Cardiac fibroblast (primary cell): ENCODE results near the gene MRTFA.

Source experiments
- DNase-seq, 2 donors: peaks; one replicate each; pipeline versions ENCODE4 v3.0.0 to v3.0.0-alpha.2; 2010; ENCODE audit warnings: low read depth in 2 of 2
- H3K4me3 ChIP-seq, 2 donors: replicated peaks in 1 of 2; 1 replicate in 1 of 2; 2 replicates in 1 of 2; pipeline ENCODE4 v1.5.1; 2011; ENCODE audit warnings: low read depth in 2 of 2, low read length in 2 of 2, mild to moderate bottlenecking in 2 of 2, moderate library complexity in 1 of 2
- TF ChIP-seq, protein P1 (sequence below): IDR thresholded peaks from one replicate; pipeline ENCODE4 v1.5.1; 2011; ENCODE audit warnings: low read depth, mild to moderate bottlenecking, low read length, inconsistent platforms

The MRTFA gene

DNA sequence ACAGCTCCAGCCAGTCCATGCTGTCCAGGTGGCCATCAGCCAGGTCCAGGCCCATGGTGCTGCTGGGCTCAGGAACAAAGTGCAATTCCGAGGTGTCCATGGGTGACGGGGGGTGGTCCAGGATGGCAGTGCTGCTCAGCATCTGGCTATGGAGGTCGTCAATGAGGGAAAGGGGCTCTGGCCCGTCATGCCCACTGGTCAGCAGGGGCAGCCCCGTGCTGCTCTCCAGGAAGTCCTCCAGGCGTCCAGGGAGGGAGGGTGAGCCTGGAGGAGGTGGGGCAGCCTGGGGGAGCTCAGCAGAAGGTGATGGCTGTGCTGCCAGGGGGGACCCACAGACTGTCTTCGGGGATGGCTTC is 225.0 kb downstream of the MRTFA start:
- DNase-seq = no peak
- no peak overlapping the region for H3K4me3 ChIP-seq
- TF ChIP-seq, protein P1, sequence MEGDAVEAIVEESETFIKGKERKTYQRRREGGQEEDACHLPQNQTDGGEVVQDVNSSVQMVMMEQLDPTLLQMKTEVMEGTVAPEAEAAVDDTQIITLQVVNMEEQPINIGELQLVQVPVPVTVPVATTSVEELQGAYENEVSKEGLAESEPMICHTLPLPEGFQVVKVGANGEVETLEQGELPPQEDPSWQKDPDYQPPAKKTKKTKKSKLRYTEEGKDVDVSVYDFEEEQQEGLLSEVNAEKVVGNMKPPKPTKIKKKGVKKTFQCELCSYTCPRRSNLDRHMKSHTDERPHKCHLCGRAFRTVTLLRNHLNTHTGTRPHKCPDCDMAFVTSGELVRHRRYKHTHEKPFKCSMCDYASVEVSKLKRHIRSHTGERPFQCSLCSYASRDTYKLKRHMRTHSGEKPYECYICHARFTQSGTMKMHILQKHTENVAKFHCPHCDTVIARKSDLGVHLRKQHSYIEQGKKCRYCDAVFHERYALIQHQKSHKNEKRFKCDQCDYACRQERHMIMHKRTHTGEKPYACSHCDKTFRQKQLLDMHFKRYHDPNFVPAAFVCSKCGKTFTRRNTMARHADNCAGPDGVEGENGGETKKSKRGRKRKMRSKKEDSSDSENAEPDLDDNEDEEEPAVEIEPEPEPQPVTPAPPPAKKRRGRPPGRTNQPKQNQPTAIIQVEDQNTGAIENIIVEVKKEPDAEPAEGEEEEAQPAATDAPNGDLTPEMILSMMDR = no peak

DNA sequence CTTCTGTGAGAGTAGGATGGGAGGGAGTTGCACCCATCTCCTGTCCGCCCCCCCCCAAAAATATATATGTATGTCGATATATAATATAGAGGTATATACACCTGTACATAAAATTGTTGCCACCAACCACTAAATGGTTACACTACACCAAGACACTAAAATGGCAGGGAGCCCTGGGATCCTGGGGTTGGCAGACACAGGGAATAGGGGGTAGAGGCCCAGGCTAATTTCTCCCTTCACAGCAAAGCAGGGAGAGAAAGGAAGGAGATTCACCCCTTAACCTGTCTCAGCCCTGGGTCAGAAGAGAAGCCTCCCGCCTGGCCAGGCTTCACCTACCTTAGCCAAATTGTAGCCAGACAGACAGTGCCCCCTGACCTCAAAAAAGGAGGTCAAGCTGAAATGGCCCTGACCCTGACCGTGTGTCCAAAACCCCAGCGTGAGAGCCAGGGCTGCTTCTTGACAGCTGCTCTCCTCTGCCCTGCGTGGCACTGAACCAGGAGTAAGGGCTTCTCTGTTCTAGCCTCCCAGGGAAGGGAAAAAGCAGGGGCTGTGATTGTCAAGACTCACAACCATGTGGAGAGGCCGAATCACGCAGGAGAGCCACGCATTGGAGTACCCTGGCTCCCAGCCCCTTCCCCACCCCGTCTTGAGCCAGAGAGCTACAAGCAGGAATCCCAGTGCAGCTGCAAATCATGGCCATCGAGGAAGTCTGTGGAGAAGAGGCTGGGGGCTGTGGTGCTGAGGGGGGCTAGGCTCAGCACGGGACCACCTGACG is 225.6 kb downstream of the MRTFA start:
- TF ChIP-seq, protein P1 = no peak
- no peak overlapping the region for H3K4me3 ChIP-seq
- DNase-seq = no peak

DNA sequence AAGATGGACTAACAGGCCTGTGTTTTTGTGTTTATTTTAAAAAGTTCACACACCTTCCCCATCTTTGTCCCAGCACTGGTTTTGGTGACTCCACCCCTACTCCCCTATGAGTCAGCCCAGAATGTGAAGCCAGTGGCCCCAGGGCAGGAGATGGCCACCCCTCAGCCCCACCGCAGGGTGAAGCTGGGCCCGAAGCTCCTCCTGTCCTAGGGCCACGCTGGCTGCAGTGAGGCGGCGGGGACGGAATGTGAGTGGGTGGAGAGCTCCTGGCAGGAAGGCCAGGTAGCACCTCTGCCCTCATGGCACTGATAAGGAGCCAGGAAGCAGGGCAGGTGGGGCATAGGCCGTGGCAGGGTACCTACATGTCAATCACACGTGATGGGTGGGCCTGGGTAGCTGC is 226.2 kb downstream of the MRTFA start:
- H3K4me3 ChIP-seq = no peak overlapping the region
- no peak for DNase-seq
- TF ChIP-seq, protein P1 = no peak

DNA sequence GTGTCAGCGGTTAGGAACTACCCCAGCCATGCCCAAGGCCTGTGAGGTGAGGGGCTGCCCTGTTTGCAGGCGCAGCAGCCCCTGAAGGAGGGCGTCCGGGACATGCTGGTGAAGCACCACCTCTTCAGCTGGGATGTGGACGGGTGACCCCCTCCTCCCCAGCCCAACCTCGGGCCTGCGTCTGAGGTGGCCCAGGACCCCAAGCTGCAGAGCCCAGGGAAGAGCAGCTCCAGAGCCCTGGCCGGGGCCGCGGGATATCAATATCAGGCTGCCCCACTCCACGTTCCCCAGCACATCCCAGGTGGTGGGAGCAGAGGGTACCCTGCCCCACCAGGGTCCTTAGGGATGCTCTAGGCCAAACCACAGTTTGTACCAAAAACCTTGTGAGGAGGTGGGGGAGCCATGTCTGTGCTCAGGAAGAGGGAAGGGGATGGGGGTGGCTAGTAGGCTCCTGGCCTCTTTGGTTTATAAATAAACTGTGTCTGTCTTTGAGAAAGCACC is 226.9 kb downstream of the MRTFA start:
- TF ChIP-seq, protein P1 = no peak
- no peak overlapping the region for H3K4me3 ChIP-seq
- DNase-seq = no peak

DNA sequence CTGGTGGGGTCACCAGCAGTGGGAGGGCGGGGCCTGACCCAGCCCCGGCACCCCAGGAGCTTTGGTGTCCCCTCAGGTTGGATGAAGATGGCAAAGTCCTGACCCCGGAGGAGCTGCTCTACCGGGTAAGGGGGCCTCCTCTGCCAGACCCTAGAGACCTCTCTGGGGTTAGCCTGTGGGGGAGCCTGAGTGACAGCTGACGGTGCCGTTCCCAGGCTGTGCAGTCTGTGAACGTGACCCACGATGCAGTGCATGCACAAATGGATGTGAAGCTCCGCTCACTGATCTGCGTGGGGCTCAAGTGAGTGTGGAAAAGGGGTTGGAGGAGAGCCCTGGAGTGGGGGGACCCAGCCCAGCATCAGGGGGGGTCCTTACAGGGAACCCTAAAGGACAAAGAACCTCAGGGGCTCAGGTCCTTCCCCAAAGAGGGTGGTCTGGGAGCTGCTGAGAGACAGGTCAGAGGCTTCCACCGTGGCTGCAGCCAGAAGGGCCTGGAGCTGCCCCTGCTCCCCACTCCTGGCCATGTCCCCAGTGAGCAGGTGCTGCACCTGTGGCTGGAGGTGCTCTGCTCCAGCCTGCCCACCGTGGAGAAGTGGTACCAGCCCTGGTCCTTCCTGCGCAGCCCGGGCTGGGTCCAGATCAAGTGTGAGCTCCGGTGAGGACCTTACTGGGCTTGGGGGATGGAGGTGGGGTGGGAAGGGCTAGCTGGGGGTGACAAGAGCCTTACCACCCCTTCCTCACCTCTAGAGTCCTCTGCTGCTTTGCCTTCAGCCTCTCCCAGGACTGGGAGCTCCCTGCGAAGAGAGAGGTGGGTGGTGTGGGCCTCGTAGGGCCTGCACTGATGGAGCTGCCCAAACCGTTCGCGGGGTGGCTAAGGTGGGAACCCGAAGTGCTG is 227.6 kb downstream of the MRTFA start:
- no peak for DNase-seq
- TF ChIP-seq, protein P1 = no peak
- H3K4me3 ChIP-seq = no peak overlapping the region

DNA sequence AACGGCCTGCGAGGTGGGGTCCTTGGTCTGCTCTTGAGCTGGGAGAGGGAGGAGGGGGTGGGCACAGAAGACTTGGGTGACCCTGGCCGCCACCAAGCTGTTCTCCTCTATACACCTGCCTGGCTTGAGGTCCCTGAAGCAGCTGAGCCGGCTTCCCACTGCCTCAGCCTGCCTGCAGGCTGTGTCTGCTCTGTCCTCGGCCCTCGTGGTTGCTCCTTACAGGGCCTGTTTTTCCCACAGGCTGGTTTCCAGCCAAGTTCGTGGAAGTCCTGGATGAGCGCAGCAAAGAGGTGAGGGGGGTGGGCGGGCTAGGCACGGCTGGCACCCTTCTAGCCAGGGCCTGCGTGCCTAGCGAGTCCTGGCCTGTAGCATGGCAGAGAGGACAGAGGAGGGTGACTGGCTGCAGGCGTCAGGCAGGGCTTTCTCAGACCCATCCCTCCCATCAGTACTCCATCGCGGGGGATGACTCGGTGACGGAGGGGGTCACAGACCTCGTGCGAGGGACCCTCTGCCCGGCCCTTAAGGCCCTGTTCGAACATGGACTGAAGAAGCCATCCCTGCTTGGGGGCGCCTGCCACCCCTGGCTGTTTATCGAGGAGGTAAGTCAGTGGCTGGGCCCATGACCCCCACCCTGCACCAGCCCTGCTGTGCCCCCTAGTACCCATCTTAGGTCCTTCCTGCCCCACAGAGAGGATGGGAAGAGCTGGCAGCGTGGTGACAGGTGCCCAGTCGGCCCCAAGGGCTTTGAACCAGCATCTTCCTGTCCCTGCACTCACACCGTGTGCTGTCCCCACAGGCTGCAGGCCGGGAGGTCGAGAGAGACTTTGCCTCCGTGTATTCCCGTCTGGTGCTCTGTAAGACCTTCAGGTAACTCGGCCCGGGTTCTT is 228.4 kb downstream of the MRTFA start:
- DNase-seq = no peak
- no peak overlapping the region for H3K4me3 ChIP-seq
- TF ChIP-seq, protein P1 = no peak
